ENCODE data around the gene ERMP1. TPM values are rescaled to one million over a fixed set of nuclear protein-coding genes. Genes with fewer than 3 reads are reported as not detected.

Gene ERMP1, protein sequence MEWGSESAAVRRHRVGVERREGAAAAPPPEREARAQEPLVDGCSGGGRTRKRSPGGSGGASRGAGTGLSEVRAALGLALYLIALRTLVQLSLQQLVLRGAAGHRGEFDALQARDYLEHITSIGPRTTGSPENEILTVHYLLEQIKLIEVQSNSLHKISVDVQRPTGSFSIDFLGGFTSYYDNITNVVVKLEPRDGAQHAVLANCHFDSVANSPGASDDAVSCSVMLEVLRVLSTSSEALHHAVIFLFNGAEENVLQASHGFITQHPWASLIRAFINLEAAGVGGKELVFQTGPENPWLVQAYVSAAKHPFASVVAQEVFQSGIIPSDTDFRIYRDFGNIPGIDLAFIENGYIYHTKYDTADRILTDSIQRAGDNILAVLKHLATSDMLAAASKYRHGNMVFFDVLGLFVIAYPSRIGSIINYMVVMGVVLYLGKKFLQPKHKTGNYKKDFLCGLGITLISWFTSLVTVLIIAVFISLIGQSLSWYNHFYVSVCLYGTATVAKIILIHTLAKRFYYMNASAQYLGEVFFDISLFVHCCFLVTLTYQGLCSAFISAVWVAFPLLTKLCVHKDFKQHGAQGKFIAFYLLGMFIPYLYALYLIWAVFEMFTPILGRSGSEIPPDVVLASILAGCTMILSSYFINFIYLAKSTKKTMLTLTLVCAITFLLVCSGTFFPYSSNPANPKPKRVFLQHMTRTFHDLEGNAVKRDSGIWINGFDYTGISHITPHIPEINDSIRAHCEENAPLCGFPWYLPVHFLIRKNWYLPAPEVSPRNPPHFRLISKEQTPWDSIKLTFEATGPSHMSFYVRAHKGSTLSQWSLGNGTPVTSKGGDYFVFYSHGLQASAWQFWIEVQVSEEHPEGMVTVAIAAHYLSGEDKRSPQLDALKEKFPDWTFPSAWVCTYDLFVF
- 10.3 and 13.9 TPM in 2 replicates for total RNA-seq

DNA sequence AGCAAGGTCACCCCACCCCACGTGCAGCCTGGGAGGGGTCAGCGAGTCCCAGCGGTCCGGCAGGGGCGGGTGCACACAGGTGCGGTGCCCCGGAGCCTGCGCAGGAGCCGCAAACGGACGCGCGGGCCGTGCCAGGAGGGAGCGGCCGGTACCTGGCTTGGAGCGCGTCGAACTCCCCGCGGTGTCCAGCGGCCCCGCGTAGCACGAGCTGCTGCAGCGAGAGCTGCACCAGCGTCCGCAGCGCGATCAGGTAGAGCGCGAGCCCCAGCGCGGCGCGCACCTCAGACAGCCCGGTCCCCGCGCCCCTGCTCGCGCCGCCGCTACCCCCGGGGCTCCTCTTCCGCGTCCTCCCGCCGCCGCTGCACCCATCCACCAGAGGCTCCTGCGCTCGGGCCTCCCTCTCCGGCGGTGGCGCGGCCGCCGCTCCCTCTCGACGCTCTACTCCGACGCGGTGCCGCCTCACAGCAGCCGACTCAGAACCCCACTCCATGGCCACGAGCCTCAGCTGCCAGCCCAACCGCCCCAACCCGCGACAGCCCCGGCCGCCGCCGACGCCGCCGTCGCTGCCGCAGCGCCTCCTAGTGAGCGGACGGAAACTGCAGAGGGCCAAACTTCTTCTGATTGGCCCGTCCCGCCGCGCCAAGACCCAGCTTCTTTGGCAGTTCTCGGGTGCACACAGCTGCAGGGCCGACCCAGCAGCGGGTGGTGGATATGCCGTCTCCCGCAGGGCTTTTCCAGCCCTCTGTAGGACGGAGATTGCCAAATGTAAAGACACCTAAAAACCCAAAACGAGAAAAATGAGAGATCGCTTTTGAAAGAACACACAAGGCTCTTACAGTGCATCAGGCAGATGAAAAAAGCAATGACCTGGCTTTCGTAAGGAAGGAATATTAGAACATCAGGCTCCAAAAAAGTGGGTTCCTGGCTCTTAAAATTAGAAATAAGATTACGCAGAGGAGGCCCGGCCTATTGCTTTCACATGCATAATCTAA is at the start of gene ERMP1:
ERMP1 (minus strand) TSS at position 580 of the 992 bp plus-strand sequence; CDS start at position 490, 90 bp downstream.

Other genes starting within 250 kb of the ERMP1 start
- 27.6 and 40.1 TPM in 2 replicates for gene RIC1, start 204.0 kb downstream of the ERMP1 start, total RNA-seq
- 0.20 TPM in 1 of 2 replicates, not detected in the other for gene MLANA, start 57.8 kb upstream of the ERMP1 start, total RNA-seq
- gene RANBP6, start 182.5 kb upstream of the ERMP1 start, total RNA-seq = 19.8 and 27.2 TPM in 2 replicates

Measured in subcutaneous preadipocyte (primary cell).